Stimulated activated CD8-positive, alpha-beta memory T cell treated with anti-CD3 and anti-CD28 coated beads, Interleukin-4, amount 100 ng/mL, for 24 hours (primary cell): ENCODE measurements around the gene PLXNB2.

Experiments
- DNase-seq: peaks from one replicate; pipeline ENCODE4 v3.0.0-alpha.2; 2020; ENCODE audit warnings: low read depth

The PLXNB2 gene

GRCh38 chr22:50227579-50228215, 79.7 kb downstream of the PLXNB2 start:
- no peak for DNase-seq

GRCh38 chr22:50226875-50227165, 80.6 kb downstream of the PLXNB2 start:
- DNase-seq: no peak

GRCh38 chr22:50226063-50226874, 81.2 kb downstream of the PLXNB2 start:
- DNase-seq: no peak

- DNase-seq: no peak
Measured at GRCh38 chr22:50225200-50225969, 82.1 kb downstream of the PLXNB2 start.
